ENCODE results near the gene CACNA1A.

The CACNA1A gene

DNA sequence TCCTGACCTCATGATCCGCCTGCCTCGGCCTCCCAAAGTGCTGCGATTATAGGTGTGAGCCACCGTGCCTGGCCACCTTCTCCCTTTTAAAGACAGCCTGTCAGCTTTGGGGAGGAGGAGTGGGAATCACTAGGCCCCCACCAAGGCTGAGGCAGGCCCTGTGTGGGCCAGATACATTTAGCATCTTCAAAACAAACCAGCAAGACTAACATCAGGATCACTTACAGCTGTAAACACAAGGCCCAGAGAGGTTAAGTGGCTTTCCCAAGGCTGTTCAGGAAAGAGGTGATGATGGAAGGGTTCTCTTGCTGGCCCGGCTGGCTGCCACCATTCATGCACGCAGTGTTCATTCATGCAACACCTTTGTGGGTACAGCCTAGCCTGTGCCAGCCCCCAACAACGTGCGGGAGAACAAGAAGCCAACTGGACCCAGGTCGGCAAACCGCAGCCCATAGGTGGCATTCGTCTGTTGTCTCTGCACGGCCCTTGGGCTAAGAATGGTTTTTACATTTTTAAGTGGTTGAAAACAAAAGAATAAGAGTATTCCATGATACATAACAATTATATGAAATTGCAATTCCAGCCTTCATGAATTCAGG lies 333.0 kb downstream of the CACNA1A start:
- TF ChIP-seq, protein P1, sequence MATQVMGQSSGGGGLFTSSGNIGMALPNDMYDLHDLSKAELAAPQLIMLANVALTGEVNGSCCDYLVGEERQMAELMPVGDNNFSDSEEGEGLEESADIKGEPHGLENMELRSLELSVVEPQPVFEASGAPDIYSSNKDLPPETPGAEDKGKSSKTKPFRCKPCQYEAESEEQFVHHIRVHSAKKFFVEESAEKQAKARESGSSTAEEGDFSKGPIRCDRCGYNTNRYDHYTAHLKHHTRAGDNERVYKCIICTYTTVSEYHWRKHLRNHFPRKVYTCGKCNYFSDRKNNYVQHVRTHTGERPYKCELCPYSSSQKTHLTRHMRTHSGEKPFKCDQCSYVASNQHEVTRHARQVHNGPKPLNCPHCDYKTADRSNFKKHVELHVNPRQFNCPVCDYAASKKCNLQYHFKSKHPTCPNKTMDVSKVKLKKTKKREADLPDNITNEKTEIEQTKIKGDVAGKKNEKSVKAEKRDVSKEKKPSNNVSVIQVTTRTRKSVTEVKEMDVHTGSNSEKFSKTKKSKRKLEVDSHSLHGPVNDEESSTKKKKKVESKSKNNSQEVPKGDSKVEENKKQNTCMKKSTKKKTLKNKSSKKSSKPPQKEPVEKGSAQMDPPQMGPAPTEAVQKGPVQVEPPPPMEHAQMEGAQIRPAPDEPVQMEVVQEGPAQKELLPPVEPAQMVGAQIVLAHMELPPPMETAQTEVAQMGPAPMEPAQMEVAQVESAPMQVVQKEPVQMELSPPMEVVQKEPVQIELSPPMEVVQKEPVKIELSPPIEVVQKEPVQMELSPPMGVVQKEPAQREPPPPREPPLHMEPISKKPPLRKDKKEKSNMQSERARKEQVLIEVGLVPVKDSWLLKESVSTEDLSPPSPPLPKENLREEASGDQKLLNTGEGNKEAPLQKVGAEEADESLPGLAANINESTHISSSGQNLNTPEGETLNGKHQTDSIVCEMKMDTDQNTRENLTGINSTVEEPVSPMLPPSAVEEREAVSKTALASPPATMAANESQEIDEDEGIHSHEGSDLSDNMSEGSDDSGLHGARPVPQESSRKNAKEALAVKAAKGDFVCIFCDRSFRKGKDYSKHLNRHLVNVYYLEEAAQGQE (IDR thresholded peaks at IDR 0.05; ENCODE audit: insufficient replicate concordance, low read depth), result no peak
- no peak for TF ChIP-seq CTCF (IDR thresholded peaks at IDR 0.05; ENCODE audit: insufficient read depth, low read length)
- no peak for TF ChIP-seq SPI1 (IDR thresholded peaks at IDR 0.05; ENCODE audit: borderline replicate concordance, low read depth)
- TF ChIP-seq POLR2AphosphoS5 (IDR thresholded peaks at IDR 0.05; ENCODE audit: low read depth), result no peak
- TF ChIP-seq GABPA (IDR thresholded peaks at IDR 0.05; ENCODE audit: low read depth), result no peak
- Histone ChIP-seq H3K27me3 (ENCODE audit: insufficient read depth, poor library complexity, severe bottlenecking) (no peaks in the 10 kb centered on the region), H3K4me3 (replicated peaks; ENCODE audit: insufficient read depth, low read length) (no peak overlapping the region), H3K27ac (replicated peaks) (no peak overlapping the region)
- no peak for DNase-seq (ENCODE audit: low read depth in 1 of 2, low spot score in 1 of 2)

- TF ChIP-seq CTCF (IDR thresholded peaks at IDR 0.05; ENCODE audit: insufficient read depth, low read length), result no peak
- TF ChIP-seq, protein P1 (IDR thresholded peaks at IDR 0.05; ENCODE audit: insufficient replicate concordance, low read depth), result no peak
- TF ChIP-seq SPI1 (IDR thresholded peaks at IDR 0.05; ENCODE audit: borderline replicate concordance, low read depth), result no peak
- TF ChIP-seq POLR2AphosphoS5 (IDR thresholded peaks at IDR 0.05; ENCODE audit: low read depth), result no peak
- no peak for TF ChIP-seq GABPA (IDR thresholded peaks at IDR 0.05; ENCODE audit: low read depth)
- no peak overlapping the region for H3K27ac ChIP-seq (replicated peaks)
- peak in 1 of 2 experiments; percentile 43 for DNase-seq (ENCODE audit: low read depth in 1 of 2, low spot score in 1 of 2)
These were observed 333.7 kb downstream of the CACNA1A start for GRCh38 chr19:13172346-13173138.

GRCh38 chr19:13171146-13171545 lies 335.1 kb downstream of the CACNA1A start:
- H3K27ac ChIP-seq (replicated peaks), result no peak overlapping the region
- DNase-seq (ENCODE audit: low read depth in 1 of 2, low spot score in 1 of 2), result no peak

More at GRCh38 chr19:13172346-13173138, 333.7 kb downstream of the CACNA1A start:
- Histone ChIP-seq H3K27me3 (ENCODE audit: insufficient read depth, poor library complexity, severe bottlenecking) (no peaks in the 10 kb centered on the region), H3K4me3 (replicated peaks; ENCODE audit: insufficient read depth, low read length) (no peak overlapping the region; the same call in 1 of the 2 replicates)

More at GRCh38 chr19:13171146-13171545, 335.1 kb downstream of the CACNA1A start:
- H3K4me3 ChIP-seq (replicated peaks; ENCODE audit: insufficient read depth, low read length), result no peak overlapping the region
- no peaks in the 10 kb centered on the region for H3K27me3 ChIP-seq (ENCODE audit: insufficient read depth, poor library complexity, severe bottlenecking)
- TF ChIP-seq POLR2AphosphoS5 (IDR thresholded peaks at IDR 0.05; ENCODE audit: low read depth), result no peak
- TF ChIP-seq CTCF (IDR thresholded peaks at IDR 0.05; ENCODE audit: insufficient read depth, low read length), result no peak
- TF ChIP-seq, protein P1 (IDR thresholded peaks at IDR 0.05; ENCODE audit: insufficient replicate concordance, low read depth), result no peak
- no peak for TF ChIP-seq SPI1 (IDR thresholded peaks at IDR 0.05; ENCODE audit: borderline replicate concordance, low read depth)
- TF ChIP-seq GABPA (IDR thresholded peaks at IDR 0.05; ENCODE audit: low read depth), result no peak
